ENCODE measurements around the gene RHOBTB3. TPM values are rescaled to one million over a fixed set of nuclear protein-coding genes. Genes with fewer than 3 reads are reported as not detected.

RHOBTB3 gene
- total RNA-seq, 4 donors from 2014 or later, result 31.0 to 74.2 (median 46.3) TPM

GRCh38 chr5:95760273-95761191 is 29.4 kb downstream of the RHOBTB3 start:
- H3K4me3 ChIP-seq, result peak overlapping the region; percentile 20
- H3K9me3 ChIP-seq, result no peaks in the 10 kb centered on the region
- peaks cover 7% of the 10 kb centered on the region for H3K36me3 ChIP-seq
- peak overlapping the region; percentile 56 for H3K27ac ChIP-seq
- no peaks in the 10 kb centered on the region for H3K27me3 ChIP-seq
- TF ChIP-seq, protein P1, sequence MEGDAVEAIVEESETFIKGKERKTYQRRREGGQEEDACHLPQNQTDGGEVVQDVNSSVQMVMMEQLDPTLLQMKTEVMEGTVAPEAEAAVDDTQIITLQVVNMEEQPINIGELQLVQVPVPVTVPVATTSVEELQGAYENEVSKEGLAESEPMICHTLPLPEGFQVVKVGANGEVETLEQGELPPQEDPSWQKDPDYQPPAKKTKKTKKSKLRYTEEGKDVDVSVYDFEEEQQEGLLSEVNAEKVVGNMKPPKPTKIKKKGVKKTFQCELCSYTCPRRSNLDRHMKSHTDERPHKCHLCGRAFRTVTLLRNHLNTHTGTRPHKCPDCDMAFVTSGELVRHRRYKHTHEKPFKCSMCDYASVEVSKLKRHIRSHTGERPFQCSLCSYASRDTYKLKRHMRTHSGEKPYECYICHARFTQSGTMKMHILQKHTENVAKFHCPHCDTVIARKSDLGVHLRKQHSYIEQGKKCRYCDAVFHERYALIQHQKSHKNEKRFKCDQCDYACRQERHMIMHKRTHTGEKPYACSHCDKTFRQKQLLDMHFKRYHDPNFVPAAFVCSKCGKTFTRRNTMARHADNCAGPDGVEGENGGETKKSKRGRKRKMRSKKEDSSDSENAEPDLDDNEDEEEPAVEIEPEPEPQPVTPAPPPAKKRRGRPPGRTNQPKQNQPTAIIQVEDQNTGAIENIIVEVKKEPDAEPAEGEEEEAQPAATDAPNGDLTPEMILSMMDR (IDR thresholded peaks at IDR 0.05), result no peak
- no peak for TF ChIP-seq POLR2A (IDR thresholded peaks at IDR 0.05)
- no peak for DNase-seq (ENCODE audit: low spot score in 2 of 2)
- 39% methylated on average over 3 of the region's 3 CpGs for WGBS
- peaks cover 24% of the 10 kb centered on the region for H3K4me1 ChIP-seq

GRCh38 chr5:95761771-95762651 is 30.9 kb downstream of the RHOBTB3 start:
- Histone ChIP-seq H3K4me3 (no peak overlapping the region), H3K27me3 (no peaks in the 10 kb centered on the region), H3K9me3 (no peaks in the 10 kb centered on the region), H3K27ac (no peak overlapping the region), H3K4me1 (peaks cover 24% of the 10 kb centered on the region), H3K36me3 (peaks cover 5% of the 10 kb centered on the region)
- DNase-seq (ENCODE audit: low spot score in 2 of 2), result no peak
- TF ChIP-seq POLR2A (IDR thresholded peaks at IDR 0.05) (no peak), POLR2AphosphoS5 (IDR thresholded peaks at IDR 0.05) (no peak), EP300 (IDR thresholded peaks at IDR 0.05) (no peak)
- TF ChIP-seq, protein P1 (IDR thresholded peaks at IDR 0.05), result no peak
- WGBS, result 89% methylated on average over 1 of the region's 1 CpG

DNA sequence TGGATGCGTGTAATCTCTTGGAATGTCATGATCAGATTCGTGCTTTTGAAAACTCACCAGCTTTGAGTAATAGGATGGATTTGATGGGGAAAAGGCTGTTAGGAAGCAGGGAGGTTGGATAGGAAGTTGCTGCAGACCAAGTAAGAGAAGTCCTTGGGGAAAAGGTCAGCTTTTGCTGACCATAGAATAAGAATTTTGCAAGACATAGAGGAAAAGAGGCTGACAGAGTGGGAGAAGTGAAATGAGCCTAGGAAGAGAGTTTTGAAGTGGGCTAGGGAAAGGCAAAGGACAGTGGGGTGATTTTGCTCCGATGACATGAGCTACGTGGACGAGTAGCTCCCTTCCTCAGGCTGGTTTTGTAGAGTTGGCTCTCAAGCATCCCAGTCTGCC is 31.5 kb downstream of the RHOBTB3 start:
- H3K27me3 ChIP-seq, result no peaks in the 10 kb centered on the region
- TF ChIP-seq POLR2AphosphoS5 (IDR thresholded peaks at IDR 0.05) (no peak), POLR2A (IDR thresholded peaks at IDR 0.05) (no peak), EP300 (IDR thresholded peaks at IDR 0.05) (no peak)
- TF ChIP-seq, protein P1 (IDR thresholded peaks at IDR 0.05), result no peak
- DNase-seq (ENCODE audit: low spot score in 2 of 2), result no peak
- no peaks in the 10 kb centered on the region for H3K9me3 ChIP-seq
- WGBS, result 86% methylated on average over 5 of the region's 5 CpGs
- peaks cover 24% of the 10 kb centered on the region for H3K4me1 ChIP-seq
- peaks cover 5% of the 10 kb centered on the region for H3K36me3 ChIP-seq
- H3K27ac ChIP-seq, result no peak overlapping the region
- no peak overlapping the region for H3K4me3 ChIP-seq

DNA sequence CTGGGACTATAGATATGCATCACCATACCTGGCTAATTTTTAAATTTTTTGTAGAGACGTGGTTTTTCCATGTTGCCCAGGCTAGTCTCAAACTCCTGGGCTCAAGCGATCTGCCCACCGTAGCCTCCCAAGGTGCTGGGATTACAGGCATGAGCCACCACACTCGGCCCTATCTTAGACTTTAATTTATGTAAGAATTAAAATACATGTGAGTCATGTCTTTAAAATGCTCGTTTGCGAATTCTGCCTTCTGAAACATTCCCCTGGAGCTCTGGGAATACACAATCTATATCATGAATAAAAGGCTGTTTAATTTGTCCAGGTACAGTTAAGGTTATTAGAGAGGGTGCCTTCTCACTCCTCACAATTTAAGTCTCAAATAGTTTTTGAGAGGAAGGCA is 32.8 kb downstream of the RHOBTB3 start:
- Histone ChIP-seq H3K9me3 (no peaks in the 10 kb centered on the region), H3K27me3 (no peaks in the 10 kb centered on the region), H3K36me3 (no peaks in the 10 kb centered on the region), H3K4me3 (no peak overlapping the region), H3K4me1 (peaks cover 21% of the 10 kb centered on the region), H3K27ac (no peak overlapping the region)
- no peak for DNase-seq (ENCODE audit: low spot score in 2 of 2)
- no peak for TF ChIP-seq POLR2A (IDR thresholded peaks at IDR 0.05)
- TF ChIP-seq, protein P1 (IDR thresholded peaks at IDR 0.05), result no peak
- WGBS, result 83% methylated on average over 6 of the region's 6 CpGs

- TF ChIP-seq EP300 (IDR thresholded peaks at IDR 0.05) (no peak), POLR2AphosphoS5 (IDR thresholded peaks at IDR 0.05) (no peak), POLR2A (IDR thresholded peaks at IDR 0.05) (no peak)
- TF ChIP-seq, protein P1 (IDR thresholded peaks at IDR 0.05), result no peak
- Histone ChIP-seq H3K4me1 (peaks cover 23% of the 10 kb centered on the region), H3K9me3 (no peaks in the 10 kb centered on the region), H3K27ac (no peak overlapping the region), H3K36me3 (no peaks in the 10 kb centered on the region), H3K27me3 (no peaks in the 10 kb centered on the region), H3K4me3 (no peak overlapping the region)
- no peak for DNase-seq (ENCODE audit: low spot score in 2 of 2)
- 91% methylated on average over 9 of the region's 9 CpGs for WGBS
These were observed 37.6 kb downstream of the RHOBTB3 start for GRCh38 chr5:95768731-95769130.

Measured in suprapubic skin (tissue), 4 donors.